Sigmoid colon (tissue), 4 donors: ENCODE results near the gene OAS3.

Experiments
- CTCF ChIP-seq, 4 experiments: fragments of 450-650 bp in 3 of 4; fragments of 200-600 bp in 1 of 4; IDR thresholded peaks; one replicate each; pipeline ENCODE4 v1.5.1; 2016 to 2019; ENCODE audit warnings: antibody characterized with exemption in 4 of 4, mild to moderate bottlenecking in 3 of 4, moderate library complexity in 2 of 4
- EP300 ChIP-seq, 4 donors: sonication (generic); formaldehyde crosslinking; IDR thresholded peaks; one replicate each; pipeline ENCODE4 v1.6.1; 2017; ENCODE audit warnings: antibody characterized with exemption in 4 of 4

GRCh38 chr12:112974904-112975303 lies 36.6 kb downstream of the OAS3 start:
- no peak for TF ChIP-seq CTCF (IDR thresholded peaks at IDR 0.05)
- no peak for TF ChIP-seq EP300 (IDR thresholded peaks at IDR 0.05)
